Peyer's patch (tissue), 4 donors: Measurements from ENCODE around the gene VTI1A. TPM values are rescaled to one million over a fixed set of nuclear protein-coding genes. Genes with fewer than 3 reads are reported as not detected.

ENCODE experiments used
- DNase-seq, 3 donors: peaks; one replicate each; pipeline ENCODE4 v3.0.0-alpha.2; 2017 to 2019
- H3K27ac ChIP-seq, 4 donors: fragments of 200-600 bp; sonication (generic); one replicate each; pipeline ENCODE4 v1.5.1; 2016 to 2019
- H3K27me3 ChIP-seq, 2 donors: fragments of 200-600 bp; sonication (generic); one replicate each; pipeline ENCODE4 v1.5.1; 2019
- H3K36me3 ChIP-seq, 3 donors: fragments of 200-600 bp; sonication (generic); one replicate each; pipeline ENCODE4 v1.5.1; 2016 to 2019
- H3K4me1 ChIP-seq, 4 donors: fragments of 200-600 bp; sonication (generic); one replicate each; pipeline ENCODE4 v1.5.1; 2016 to 2019
- H3K4me3 ChIP-seq, 4 donors: fragments of 200-600 bp; sonication (generic); 1 replicate in 3 of 4; 2 replicates in 1 of 4; pipeline ENCODE4 v1.5.1; 2016 to 2019; ENCODE audit warnings: mild to moderate bottlenecking in 1 of 4
- H3K9me3 ChIP-seq, 4 donors: fragments of 200-600 bp; sonication (generic); one replicate each; pipeline ENCODE4 v1.5.1; 2016 to 2019; ENCODE audit warnings: mild to moderate bottlenecking in 1 of 4
- CTCF ChIP-seq, 6 experiments: fragments of 450-650 bp in 4 of 6; fragments of 200-600 bp in 2 of 6; sonication (generic) in 1 of 6; IDR thresholded peaks; one replicate each; pipeline ENCODE4 v1.5.1; 2017 to 2019; ENCODE audit warnings: antibody characterized with exemption in 6 of 6, mild to moderate bottlenecking in 3 of 6, moderate library complexity in 1 of 6
- POLR2A ChIP-seq, 2 donors: fragments of 450-650 bp; IDR thresholded peaks; one replicate each; pipeline ENCODE4 v1.5.1; 2017; ENCODE audit warnings: antibody characterized with exemption in 2 of 2, mild to moderate bottlenecking in 2 of 2, moderate library complexity in 2 of 2
- total RNA-seq, 4 donors: library from RNA; depleted of rRNA; stranded (reverse); fragments of >200 nt; gene quantifications; one replicate each; pipeline ENCODE4 v1.1.0, GENCODE V29; 2016

The VTI1A gene
- total RNA-seq, 4 donors from 2014 or later, result 97.2 to 710 (median 170) TPM

- no peaks in the 10 kb centered on the region for H3K9me3 ChIP-seq
- H3K36me3 ChIP-seq, result no peaks in the 10 kb centered on the region
- no peaks in the 10 kb centered on the region for H3K4me1 ChIP-seq
- H3K4me3 ChIP-seq, result no peak overlapping the region
- H3K27ac ChIP-seq, result no peak overlapping the region
- no peak for DNase-seq
- no peaks in the 10 kb centered on the region for H3K27me3 ChIP-seq
- TF ChIP-seq POLR2A (IDR thresholded peaks at IDR 0.05), result no peak
- no peak for TF ChIP-seq CTCF (IDR thresholded peaks at IDR 0.05)
Measured at GRCh38 chr10:112675560-112676083, 228.6 kb downstream of the VTI1A start.

- Histone ChIP-seq H3K9me3 (no peaks in the 10 kb centered on the region), H3K36me3 (no peaks in the 10 kb centered on the region), H3K27me3 (no peaks in the 10 kb centered on the region), H3K4me3 (no peak overlapping the region), H3K27ac (no peak overlapping the region), H3K4me1 (no peaks in the 10 kb centered on the region)
- TF ChIP-seq CTCF (IDR thresholded peaks at IDR 0.05), result no peak
- TF ChIP-seq POLR2A (IDR thresholded peaks at IDR 0.05), result no peak
- no peak for DNase-seq
Measured at GRCh38 chr10:112677689-112678088, 230.7 kb downstream of the VTI1A start.

- Histone ChIP-seq H3K9me3 (no peaks in the 10 kb centered on the region), H3K4me1 (no peaks in the 10 kb centered on the region), H3K36me3 (no peaks in the 10 kb centered on the region), H3K27me3 (no peaks in the 10 kb centered on the region), H3K27ac (no peak overlapping the region), H3K4me3 (no peak overlapping the region)
- TF ChIP-seq CTCF (IDR thresholded peaks at IDR 0.05) (no peak), POLR2A (IDR thresholded peaks at IDR 0.05) (no peak)
- no peak for DNase-seq
Measured at GRCh38 chr10:112678581-112678980, 231.6 kb downstream of the VTI1A start.

- no peaks in the 10 kb centered on the region for H3K27me3 ChIP-seq
- no peak overlapping the region for H3K4me3 ChIP-seq
- no peaks in the 10 kb centered on the region for H3K36me3 ChIP-seq
- TF ChIP-seq POLR2A (IDR thresholded peaks at IDR 0.05), result no peak
- TF ChIP-seq CTCF (IDR thresholded peaks at IDR 0.05), result no peak
- H3K4me1 ChIP-seq, result no peaks in the 10 kb centered on the region
- no peaks in the 10 kb centered on the region for H3K9me3 ChIP-seq
- no peak for DNase-seq
- no peak overlapping the region for H3K27ac ChIP-seq
Measured at GRCh38 chr10:112678987-112679386, 232.0 kb downstream of the VTI1A start.

- H3K9me3 ChIP-seq, result no peaks in the 10 kb centered on the region
- H3K4me1 ChIP-seq, result no peaks in the 10 kb centered on the region
- H3K36me3 ChIP-seq, result no peaks in the 10 kb centered on the region
- H3K27ac ChIP-seq, result no peak overlapping the region
- H3K4me3 ChIP-seq, result no peak overlapping the region
- TF ChIP-seq POLR2A (IDR thresholded peaks at IDR 0.05) (no peak), CTCF (IDR thresholded peaks at IDR 0.05) (no peak)
- no peak for DNase-seq
- H3K27me3 ChIP-seq, result no peaks in the 10 kb centered on the region
Measured at GRCh38 chr10:112679392-112679791, 232.4 kb downstream of the VTI1A start.

- Histone ChIP-seq H3K4me1 (no peaks in the 10 kb centered on the region), H3K27ac (no peak overlapping the region), H3K36me3 (no peaks in the 10 kb centered on the region), H3K27me3 (no peaks in the 10 kb centered on the region), H3K4me3 (no peak overlapping the region), H3K9me3 (no peaks in the 10 kb centered on the region)
- DNase-seq, result no peak
- TF ChIP-seq POLR2A (IDR thresholded peaks at IDR 0.05) (no peak), CTCF (IDR thresholded peaks at IDR 0.05) (no peak)
Measured at GRCh38 chr10:112680586-112680985, 233.6 kb downstream of the VTI1A start.
